Measurements from ENCODE around the gene TP63.

Gene TP63

DNA sequence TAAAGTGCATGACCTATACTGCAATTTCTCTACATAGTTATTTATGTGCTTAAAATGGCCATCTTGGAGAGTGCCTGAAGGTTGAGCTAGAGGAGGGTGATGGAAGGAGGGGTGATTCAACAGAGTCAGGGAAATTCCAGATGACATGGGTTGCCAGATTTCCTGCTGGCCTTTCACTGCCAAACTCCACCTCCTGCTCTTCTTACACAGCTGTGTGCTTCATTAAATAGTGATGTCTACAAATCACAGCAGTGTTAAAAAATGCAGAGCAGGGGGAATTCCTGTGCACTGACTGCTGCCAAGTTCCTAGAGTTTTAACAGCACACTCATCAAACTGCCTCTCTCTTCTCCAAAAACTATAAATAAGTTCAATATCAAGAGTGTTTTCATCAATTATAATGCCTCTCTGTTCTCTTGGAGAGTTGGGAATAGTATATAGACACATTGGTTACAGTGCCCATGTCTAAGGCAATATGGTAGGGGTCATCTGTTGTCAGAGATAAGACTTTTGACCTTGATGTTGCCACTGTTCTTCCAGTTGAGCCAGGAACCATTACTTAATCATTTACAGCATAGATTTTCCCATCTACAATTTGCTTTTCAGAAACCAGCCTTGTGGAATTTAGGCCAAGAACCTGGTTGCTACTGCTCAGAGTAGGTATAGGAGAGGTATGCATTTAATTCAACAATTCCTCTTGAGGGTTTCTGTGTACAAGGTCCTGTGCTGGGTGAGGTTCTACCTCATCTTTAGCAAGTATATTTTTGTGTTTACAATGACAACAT lies 79.6 kb downstream of the TP63 start:
- H3K36me3 Mint-ChIP-seq: no peaks in the 10 kb centered on the region
- peaks cover 11% of the 10 kb centered on the region for H3K4me1 Mint-ChIP-seq
- no peak for DNase-seq
- H3K9me3 Mint-ChIP-seq: no peaks in the 10 kb centered on the region
- no peaks in the 10 kb centered on the region for H3K27me3 Mint-ChIP-seq
- no peak overlapping the region for H3K27ac Mint-ChIP-seq
- CTCF ChIA-PET: no interaction called here
- no peak overlapping the region for H3K4me3 Mint-ChIP-seq

GRCh38 chr3:189712906-189713483 lies 81.8 kb downstream of the TP63 start:
- no peaks in the 10 kb centered on the region for H3K36me3 Mint-ChIP-seq
- CTCF ChIA-PET: no interaction called here
- no peaks in the 10 kb centered on the region for H3K9me3 Mint-ChIP-seq
- no peak overlapping the region for H3K4me3 Mint-ChIP-seq
- no peak overlapping the region for H3K27ac Mint-ChIP-seq
- H3K27me3 Mint-ChIP-seq: no peaks in the 10 kb centered on the region
- peaks cover 11% of the 10 kb centered on the region for H3K4me1 Mint-ChIP-seq
- no peak for DNase-seq

DNA sequence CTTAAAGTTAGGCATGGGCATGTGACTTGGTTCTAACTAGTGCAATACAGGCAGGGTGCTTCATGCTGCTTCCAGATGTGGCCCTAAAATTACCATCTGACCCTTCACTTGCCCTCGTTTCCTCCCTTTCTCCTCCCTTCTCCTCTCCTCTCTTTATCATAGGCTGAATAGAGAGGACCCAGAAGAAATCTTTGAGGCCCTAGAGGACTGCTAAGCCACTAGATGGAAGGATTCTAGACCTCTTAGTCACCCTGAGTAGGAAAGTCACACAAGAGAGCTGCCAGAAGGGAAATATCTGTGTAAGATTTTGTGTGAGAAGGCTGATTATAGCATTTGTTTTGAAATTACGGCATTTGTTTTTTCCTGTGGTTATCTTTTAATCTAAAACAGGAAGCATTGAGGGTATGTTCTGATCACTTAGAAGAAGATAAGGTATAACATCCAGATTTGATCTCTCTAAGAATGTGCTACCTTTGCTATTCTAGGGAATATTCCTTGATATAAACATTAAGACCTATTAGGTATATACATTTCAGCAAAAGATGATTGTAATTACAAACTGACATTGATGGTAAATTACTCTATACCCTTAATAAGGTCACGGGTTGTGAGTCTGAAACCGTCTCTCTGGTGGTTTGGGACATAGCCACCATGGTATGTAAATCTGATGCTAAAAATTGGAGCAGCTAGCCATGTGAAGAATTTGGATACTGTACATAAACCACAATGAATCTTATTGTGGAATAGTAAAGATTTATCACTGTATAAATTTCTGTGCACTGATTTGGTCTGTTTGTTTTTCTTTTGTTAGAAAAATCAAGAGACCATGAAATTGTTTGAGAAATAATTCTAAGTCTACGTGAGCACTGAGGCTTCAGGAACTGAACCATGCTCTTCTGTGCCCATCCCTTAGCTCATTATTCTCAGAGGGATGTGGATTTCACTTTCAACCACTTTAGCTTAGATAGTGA lies 84.1 kb downstream of the TP63 start:
- no peak for DNase-seq
- H3K27me3 Mint-ChIP-seq: no peaks in the 10 kb centered on the region
- CTCF ChIA-PET: no interaction called here
- H3K27ac Mint-ChIP-seq: no peak overlapping the region
- H3K4me3 Mint-ChIP-seq: no peak overlapping the region
- H3K36me3 Mint-ChIP-seq: no peaks in the 10 kb centered on the region
- no peaks in the 10 kb centered on the region for H3K9me3 Mint-ChIP-seq
- peaks cover 11% of the 10 kb centered on the region for H3K4me1 Mint-ChIP-seq

DNA sequence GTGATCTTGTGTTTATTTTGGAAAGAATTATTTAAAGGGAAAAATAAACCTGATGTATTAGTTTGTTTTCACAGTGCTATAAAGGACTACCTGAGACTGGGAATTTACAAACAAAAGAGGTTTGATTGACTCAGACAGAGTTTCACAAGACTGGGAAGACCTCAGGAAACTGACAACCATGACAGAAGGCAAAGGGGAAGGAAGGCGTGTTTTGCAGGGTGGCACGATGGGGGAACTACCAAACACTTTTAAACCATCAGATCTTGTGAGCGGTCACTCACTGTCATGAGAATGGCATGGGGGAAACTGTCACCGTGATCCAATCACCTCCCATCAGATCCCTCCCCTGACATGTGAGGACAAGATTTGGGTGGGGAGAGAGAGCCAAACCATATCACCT lies 87.0 kb downstream of the TP63 start:
- Mint-ChIP-seq H3K4me3 (no peak overlapping the region), H3K9me3 (no peaks in the 10 kb centered on the region), H3K36me3 (no peaks in the 10 kb centered on the region), H3K27me3 (no peaks in the 10 kb centered on the region), H3K4me1 (peaks cover 11% of the 10 kb centered on the region), H3K27ac (no peak overlapping the region)
- DNase-seq: no peak
- CTCF ChIA-PET: no interaction called here

GRCh38 chr3:189720736-189721417 lies 89.7 kb downstream of the TP63 start:
- no peaks in the 10 kb centered on the region for H3K4me1 Mint-ChIP-seq
- no peak overlapping the region for H3K27ac Mint-ChIP-seq
- no peak overlapping the region for H3K4me3 Mint-ChIP-seq
- no peak for DNase-seq
- H3K9me3 Mint-ChIP-seq: no peaks in the 10 kb centered on the region
- CTCF ChIA-PET: no interaction called here
- H3K27me3 Mint-ChIP-seq: no peaks in the 10 kb centered on the region
- H3K36me3 Mint-ChIP-seq: no peaks in the 10 kb centered on the region

DNA sequence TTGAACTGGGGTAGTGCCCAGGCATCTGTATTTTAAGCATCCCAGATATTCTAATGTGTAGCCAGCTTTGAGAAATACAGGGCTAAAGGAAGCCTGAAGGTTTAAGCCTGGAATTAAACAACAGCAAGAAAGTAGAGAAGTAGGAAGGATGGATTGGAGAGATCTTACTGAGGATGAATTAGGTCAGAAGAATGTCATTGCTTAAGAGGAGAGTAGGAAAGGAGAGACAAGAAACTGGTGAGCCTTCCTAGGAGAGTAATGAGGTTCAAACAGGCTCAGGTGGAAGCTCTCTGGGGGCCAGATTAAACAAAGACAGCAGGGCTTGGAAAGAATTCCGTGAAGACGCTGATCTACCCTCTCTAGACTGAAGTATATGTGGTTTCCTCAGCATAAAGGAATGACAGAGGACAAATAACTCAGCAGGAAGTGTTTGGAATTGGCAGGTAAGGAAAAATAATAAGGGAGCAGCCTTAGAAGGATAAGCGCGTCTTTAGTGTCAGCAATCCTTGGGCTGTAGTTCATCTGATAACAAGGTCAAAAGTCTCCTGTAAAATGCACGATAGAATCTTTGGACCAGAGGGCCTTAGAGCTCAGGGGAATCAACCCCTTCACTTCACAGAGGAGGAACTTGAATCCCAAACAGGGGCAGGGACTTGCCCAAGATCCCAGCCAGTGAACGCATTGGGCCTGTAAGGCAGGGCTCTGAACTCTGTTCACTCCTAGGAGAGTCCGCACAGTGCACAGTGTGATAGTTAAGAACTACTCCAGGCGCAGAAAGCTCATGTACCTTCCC lies 90.9 kb downstream of the TP63 start:
- Mint-ChIP-seq H3K27ac (no peak overlapping the region), H3K9me3 (no peaks in the 10 kb centered on the region), H3K36me3 (no peaks in the 10 kb centered on the region), H3K4me1 (no peaks in the 10 kb centered on the region), H3K27me3 (no peaks in the 10 kb centered on the region), H3K4me3 (no peak overlapping the region)
- no peak for DNase-seq
- CTCF ChIA-PET: no interaction called here

DNA sequence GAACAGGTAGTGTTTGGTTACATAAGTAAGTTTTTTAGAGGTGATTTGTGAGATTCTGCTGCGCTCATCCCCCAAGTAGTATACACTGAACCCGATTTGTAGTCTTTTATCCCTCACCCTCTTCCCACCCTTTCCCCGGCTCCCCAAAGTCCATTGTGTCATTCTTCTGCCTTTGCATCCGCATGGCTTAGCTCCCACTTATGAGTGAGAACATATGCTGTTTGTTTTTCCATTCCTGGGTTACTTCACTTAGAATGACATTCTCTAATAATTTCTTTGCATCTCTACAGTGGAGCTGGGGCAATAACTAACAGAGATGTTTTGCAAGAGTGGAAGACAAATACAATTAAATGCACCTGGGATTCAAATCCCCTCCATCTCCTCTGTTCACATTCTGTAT lies 93.2 kb downstream of the TP63 start:
- DNase-seq: no peak
- no peaks in the 10 kb centered on the region for H3K27me3 Mint-ChIP-seq
- no peaks in the 10 kb centered on the region for H3K36me3 Mint-ChIP-seq
- H3K4me3 Mint-ChIP-seq: no peak overlapping the region
- no peaks in the 10 kb centered on the region for H3K9me3 Mint-ChIP-seq
- CTCF ChIA-PET: no interaction called here
- no peaks in the 10 kb centered on the region for H3K4me1 Mint-ChIP-seq
- H3K27ac Mint-ChIP-seq: no peak overlapping the region

GRCh38 chr3:189726277-189726676 lies 95.1 kb downstream of the TP63 start:
- H3K27me3 Mint-ChIP-seq: no peaks in the 10 kb centered on the region
- no peaks in the 10 kb centered on the region for H3K9me3 Mint-ChIP-seq
- H3K36me3 Mint-ChIP-seq: no peaks in the 10 kb centered on the region
- H3K4me3 Mint-ChIP-seq: no peak overlapping the region
- H3K27ac Mint-ChIP-seq: no peak overlapping the region
- no peak for DNase-seq
- no peaks in the 10 kb centered on the region for H3K4me1 Mint-ChIP-seq
- CTCF ChIA-PET: no interaction called here

DNA sequence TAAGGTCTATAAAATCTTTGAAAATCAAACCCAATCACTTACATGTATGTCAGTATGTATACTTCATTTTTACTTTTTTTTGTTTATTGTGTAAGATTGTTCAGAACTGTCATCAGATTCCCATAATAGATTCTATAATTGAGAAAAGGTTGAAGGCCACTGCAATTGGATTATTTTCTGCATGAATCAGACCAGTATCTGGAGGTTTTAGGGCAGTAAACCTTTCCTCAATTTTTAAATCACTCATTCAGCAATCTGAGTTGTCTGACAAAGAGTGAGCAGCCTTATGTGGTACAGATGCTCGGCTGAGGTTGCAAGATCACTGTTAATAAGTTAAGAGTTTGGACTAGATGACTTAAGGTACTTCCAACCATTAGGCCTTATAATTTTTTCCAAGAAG lies 96.0 kb downstream of the TP63 start:
- H3K27ac Mint-ChIP-seq: no peak overlapping the region
- no peaks in the 10 kb centered on the region for H3K27me3 Mint-ChIP-seq
- H3K4me3 Mint-ChIP-seq: no peak overlapping the region
- H3K4me1 Mint-ChIP-seq: no peaks in the 10 kb centered on the region
- H3K36me3 Mint-ChIP-seq: no peaks in the 10 kb centered on the region
- CTCF ChIA-PET: no interaction called here
- DNase-seq: no peak
- H3K9me3 Mint-ChIP-seq: no peaks in the 10 kb centered on the region

- DNase-seq: no peak
- no peak overlapping the region for H3K27ac Mint-ChIP-seq
- H3K36me3 Mint-ChIP-seq: no peaks in the 10 kb centered on the region
- no peaks in the 10 kb centered on the region for H3K27me3 Mint-ChIP-seq
- H3K4me3 Mint-ChIP-seq: no peak overlapping the region
- no peaks in the 10 kb centered on the region for H3K9me3 Mint-ChIP-seq
- CTCF ChIA-PET: no interaction called here
- no peaks in the 10 kb centered on the region for H3K4me1 Mint-ChIP-seq
These were observed 96.7 kb downstream of the TP63 start for GRCh38 chr3:189727898-189728297.

- no peaks in the 10 kb centered on the region for H3K36me3 Mint-ChIP-seq
- CTCF ChIA-PET: no interaction called here
These were observed 97.7 kb downstream of the TP63 start for GRCh38 chr3:189728915-189729314.

GRCh38 chr3:189734061-189734460 lies 102.9 kb downstream of the TP63 start:
- CTCF ChIA-PET: no interaction called here
- Mint-ChIP-seq H3K27ac (no peak overlapping the region), H3K9me3 (no peaks in the 10 kb centered on the region), H3K36me3 (no peaks in the 10 kb centered on the region), H3K4me1 (no peaks in the 10 kb centered on the region), H3K27me3 (no peaks in the 10 kb centered on the region), H3K4me3 (no peak overlapping the region)
- DNase-seq: no peak

More at GRCh38 chr3:189728915-189729314, 97.7 kb downstream of the TP63 start:
- no peak overlapping the region for H3K27ac Mint-ChIP-seq
- no peak overlapping the region for H3K4me3 Mint-ChIP-seq
- no peak for DNase-seq
- H3K27me3 Mint-ChIP-seq: no peaks in the 10 kb centered on the region
- no peaks in the 10 kb centered on the region for H3K9me3 Mint-ChIP-seq
- H3K4me1 Mint-ChIP-seq: no peaks in the 10 kb centered on the region

GRCh38 chr3:189735913-189736312 lies 104.7 kb downstream of the TP63 start:
- H3K27me3 Mint-ChIP-seq: no peaks in the 10 kb centered on the region
- no peak for DNase-seq
- H3K4me1 Mint-ChIP-seq: no peaks in the 10 kb centered on the region
- no peak overlapping the region for H3K4me3 Mint-ChIP-seq
- H3K36me3 Mint-ChIP-seq: no peaks in the 10 kb centered on the region
- H3K27ac Mint-ChIP-seq: no peak overlapping the region
- CTCF ChIA-PET: no interaction called here
- no peaks in the 10 kb centered on the region for H3K9me3 Mint-ChIP-seq

DNA sequence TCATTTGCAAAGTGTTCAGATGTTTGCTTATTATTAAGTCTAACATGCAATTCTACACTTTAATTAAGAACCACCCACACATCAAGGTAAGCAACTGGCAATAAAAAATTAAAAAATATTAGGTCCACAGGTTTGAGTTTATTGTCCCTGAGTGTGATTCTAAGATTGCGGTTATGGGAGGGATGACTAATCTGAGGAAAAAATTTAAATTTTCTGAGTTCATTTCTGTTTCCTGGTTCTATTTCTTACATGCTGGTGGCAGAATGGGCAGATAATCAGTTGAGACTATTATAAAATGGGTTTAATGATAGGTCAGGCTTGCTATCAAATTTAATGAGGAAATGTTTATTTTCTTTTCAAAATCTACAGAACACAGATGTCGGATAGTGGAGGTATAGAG lies 105.9 kb downstream of the TP63 start:
- CTCF ChIA-PET: no interaction called here
- no peaks in the 10 kb centered on the region for H3K9me3 Mint-ChIP-seq
- H3K36me3 Mint-ChIP-seq: no peaks in the 10 kb centered on the region
- H3K27me3 Mint-ChIP-seq: no peaks in the 10 kb centered on the region
- no peak overlapping the region for H3K4me3 Mint-ChIP-seq
- H3K27ac Mint-ChIP-seq: no peak overlapping the region
- DNase-seq: no peak
- no peaks in the 10 kb centered on the region for H3K4me1 Mint-ChIP-seq
